Activated CD4-positive, alpha-beta T cell treated with anti-CD3 and anti-CD28 coated beads for 1 hour (primary cell): ENCODE measurements around the gene EPB41L5.
"Not testable (repeated sequence)": the region's sequence is repeated elsewhere in the genome, so short reads cannot be mapped to it uniquely, and the experiment has no call there.

Experiments used
- DNase-seq: peaks from one replicate; pipeline ENCODE4 v3.0.0-alpha.2; 2020

EPB41L5 gene

GRCh38 chr2:120105360-120105759 is 92.5 kb downstream of the EPB41L5 start:
- no peak for DNase-seq

GRCh38 chr2:120108049-120108448 is 95.2 kb downstream of the EPB41L5 start:
- no peak for DNase-seq

- DNase-seq: no peak
Measured at GRCh38 chr2:120108749-120109148, 95.9 kb downstream of the EPB41L5 start.

GRCh38 chr2:120109186-120110061 is 96.5 kb downstream of the EPB41L5 start:
- no peak for DNase-seq

GRCh38 chr2:120110062-120110362 is 97.1 kb downstream of the EPB41L5 start:
- no peak for DNase-seq

GRCh38 chr2:120110507-120110906 is 97.6 kb downstream of the EPB41L5 start:
- DNase-seq: no peak

- DNase-seq: no peak
Measured at GRCh38 chr2:120111193-120111592, 98.3 kb downstream of the EPB41L5 start.

GRCh38 chr2:120118018-120118417 is 105.1 kb downstream of the EPB41L5 start:
- no peak for DNase-seq

- DNase-seq: no peak
Measured at GRCh38 chr2:120118471-120118870, 105.6 kb downstream of the EPB41L5 start.

- DNase-seq: not testable (repeated sequence)
Measured at GRCh38 chr2:120121337-120121736, 108.5 kb downstream of the EPB41L5 start.

- no peak for DNase-seq
Measured at GRCh38 chr2:120123090-120123489, 110.2 kb downstream of the EPB41L5 start.

- DNase-seq: no peak
Measured at GRCh38 chr2:120125195-120125594, 112.3 kb downstream of the EPB41L5 start.

GRCh38 chr2:120128216-120128615 is 115.3 kb downstream of the EPB41L5 start:
- DNase-seq: no peak

GRCh38 chr2:120132190-120132589 is 119.3 kb downstream of the EPB41L5 start:
- no peak for DNase-seq

GRCh38 chr2:120132691-120133090 is 119.8 kb downstream of the EPB41L5 start:
- DNase-seq: no peak

- no peak for DNase-seq
Measured at GRCh38 chr2:120133572-120134244, 120.8 kb downstream of the EPB41L5 start.

GRCh38 chr2:120134263-120134662 is 121.4 kb downstream of the EPB41L5 start:
- DNase-seq: no peak

- DNase-seq: not testable (repeated sequence)
Measured at GRCh38 chr2:120135013-120135412, 122.1 kb downstream of the EPB41L5 start.

- no peak for DNase-seq
Measured at GRCh38 chr2:120140866-120141265, 128.0 kb downstream of the EPB41L5 start.

GRCh38 chr2:120141300-120142069 is 128.6 kb downstream of the EPB41L5 start:
- no peak for DNase-seq

GRCh38 chr2:120142528-120143219 is 129.8 kb downstream of the EPB41L5 start:
- DNase-seq: no peak

GRCh38 chr2:120148229-120148628 is 135.4 kb downstream of the EPB41L5 start:
- no peak for DNase-seq

GRCh38 chr2:120148669-120149068 is 135.8 kb downstream of the EPB41L5 start:
- no peak for DNase-seq
